HG03469 (cell line): ENCODE measurements around the gene ZNF346.
"Not testable (repeated sequence)": the region's sequence is repeated elsewhere in the genome, so short reads cannot be mapped to it uniquely, and the experiment has no call there.

Experiments used
- ATAC-seq: cut with Tn5 transposase; IDR thresholded peaks from one replicate; pipeline ENCODE4 v1.9.1; 2021; ENCODE audit warnings: mild to moderate bottlenecking, moderate library complexity, moderate number of reproducible peaks; ENCODE audit not compliant: unreplicated experiment

ZNF346 gene

DNA sequence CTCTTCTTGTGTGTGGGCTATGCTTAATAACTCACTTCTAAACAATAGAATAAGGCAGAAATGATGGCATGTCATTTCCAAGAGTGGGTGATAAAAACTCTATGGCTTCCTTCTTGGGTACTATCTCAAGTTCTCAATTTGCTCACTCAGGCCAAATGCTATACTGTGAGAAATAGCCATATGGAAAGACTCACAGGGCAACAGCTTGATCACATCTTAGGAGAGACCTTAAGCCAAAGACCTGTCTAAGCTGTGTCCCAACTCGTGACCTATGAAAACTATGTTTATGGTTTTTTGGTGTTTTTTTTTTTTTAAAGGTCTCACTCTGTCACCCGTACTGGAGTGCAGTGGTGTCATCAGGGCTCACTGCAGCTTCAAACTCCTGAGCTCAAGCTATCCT lies 13.8 kb upstream of the ZNF346 start:
- ATAC-seq, result no peak

DNA sequence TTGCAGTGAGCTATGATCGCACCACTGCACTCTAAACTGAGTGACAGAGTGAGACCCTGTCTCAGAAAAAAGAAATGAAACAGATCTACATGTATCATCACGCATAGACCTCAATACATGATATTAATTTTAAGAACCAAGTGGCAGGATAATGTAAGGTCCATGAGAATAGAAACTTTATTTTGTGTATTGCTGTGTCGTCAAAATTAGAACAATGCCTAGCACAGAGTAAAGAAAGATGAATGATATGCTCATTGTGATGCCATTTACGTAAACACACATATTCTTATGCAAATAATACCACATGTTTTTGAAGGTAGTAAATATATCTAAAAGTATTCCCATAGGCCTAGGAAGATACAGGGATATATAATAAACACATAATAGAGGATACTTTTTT lies 12.3 kb upstream of the ZNF346 start:
- no peak for ATAC-seq

DNA sequence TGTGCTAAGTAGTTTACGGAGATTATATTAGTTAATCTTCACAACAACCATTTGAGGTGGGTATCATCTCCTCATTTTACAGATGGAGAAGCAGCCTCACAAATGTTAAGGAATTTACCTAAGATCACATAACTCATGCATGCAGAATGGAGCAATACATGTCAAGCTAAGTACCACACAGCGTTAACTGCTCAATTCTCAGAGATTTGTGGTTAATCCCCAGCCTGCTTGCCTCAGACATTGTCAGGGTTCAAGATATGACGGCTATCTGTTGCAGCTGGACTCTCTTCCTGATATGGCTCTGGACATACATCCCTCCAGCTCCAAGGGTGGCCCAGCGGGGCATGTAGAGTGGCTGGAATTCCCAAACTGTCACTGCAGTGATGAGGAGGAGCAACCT lies 7.3 kb upstream of the ZNF346 start:
- no peak for ATAC-seq

DNA sequence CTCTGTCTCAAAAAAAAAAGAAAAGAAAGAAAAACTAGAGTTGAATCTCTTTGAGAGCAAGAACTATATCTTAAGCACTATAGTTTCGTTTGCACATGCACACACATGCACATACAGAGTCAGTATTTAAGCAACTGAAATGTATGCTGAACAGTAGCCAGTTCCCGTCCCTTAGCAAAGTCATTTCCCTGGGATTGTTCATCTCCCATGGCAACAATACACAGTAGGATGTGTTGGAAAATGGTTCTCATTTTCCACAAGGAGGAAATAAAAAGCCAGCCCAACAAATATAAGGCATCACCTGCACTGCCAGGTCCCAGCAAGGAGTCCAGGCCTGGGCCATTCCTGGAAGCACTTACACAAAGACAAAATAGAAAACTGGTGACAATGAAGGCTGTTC lies 4.2 kb upstream of the ZNF346 start:
- no peak for ATAC-seq

DNA sequence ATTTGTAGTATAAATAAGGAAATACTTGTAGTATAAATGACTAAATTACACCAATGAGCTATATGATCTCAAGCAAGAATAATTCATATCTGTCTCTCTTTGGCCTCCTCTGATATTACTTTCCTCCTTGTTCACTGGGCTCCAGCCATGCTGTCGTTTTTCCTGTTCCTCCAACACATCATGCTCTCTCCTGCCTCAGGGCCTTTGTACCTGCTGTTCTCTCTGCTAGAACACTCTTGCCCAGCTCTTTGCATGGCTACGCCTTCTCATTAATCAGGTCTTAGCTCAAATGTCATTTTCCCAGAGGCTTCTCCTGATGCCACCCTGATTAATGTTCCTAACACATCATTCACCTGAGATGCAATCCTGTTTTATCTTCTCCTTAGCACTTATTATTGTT lies 2.5 kb upstream of the ZNF346 start:
- ATAC-seq, result no peak

DNA sequence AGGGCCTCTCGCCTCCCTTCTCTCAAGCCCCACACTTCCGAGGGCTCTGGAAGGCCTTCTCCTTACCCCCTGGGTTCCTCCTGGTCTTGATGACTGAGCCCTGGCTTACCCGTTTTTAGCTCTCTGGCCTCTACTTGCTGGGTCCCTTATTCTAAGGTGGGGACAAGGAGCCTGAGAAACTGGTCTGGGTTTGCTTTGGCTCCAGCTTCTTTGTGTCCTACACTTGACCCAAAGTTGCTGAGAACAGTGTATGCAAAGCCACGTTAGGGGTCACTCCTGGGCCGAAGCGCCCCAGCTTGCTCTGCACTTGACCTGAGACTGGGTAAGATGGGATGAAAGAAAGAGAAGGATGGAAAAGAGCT lies 788 bp downstream of the ZNF346 start:
- ATAC-seq, result no peak

DNA sequence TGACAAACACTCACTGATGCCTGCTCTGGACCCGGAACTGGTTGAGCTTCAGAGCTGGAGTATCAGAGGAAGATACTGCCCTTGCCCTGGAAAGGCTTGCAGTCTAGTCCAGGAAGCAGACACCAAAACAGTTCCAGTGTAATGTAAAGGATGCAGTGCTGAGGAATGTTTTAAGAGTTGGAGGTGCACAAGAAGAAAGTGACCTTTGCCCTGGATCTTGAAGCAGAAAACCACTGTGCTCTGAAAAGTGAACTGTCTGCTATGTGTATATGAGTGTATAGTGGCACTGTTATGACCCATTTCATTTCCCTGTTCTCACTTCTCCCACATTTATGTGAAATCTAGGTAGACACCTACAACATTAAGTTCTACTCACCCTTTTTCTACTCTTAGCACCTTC lies 2.1 kb downstream of the ZNF346 start:
- no peak for ATAC-seq

DNA sequence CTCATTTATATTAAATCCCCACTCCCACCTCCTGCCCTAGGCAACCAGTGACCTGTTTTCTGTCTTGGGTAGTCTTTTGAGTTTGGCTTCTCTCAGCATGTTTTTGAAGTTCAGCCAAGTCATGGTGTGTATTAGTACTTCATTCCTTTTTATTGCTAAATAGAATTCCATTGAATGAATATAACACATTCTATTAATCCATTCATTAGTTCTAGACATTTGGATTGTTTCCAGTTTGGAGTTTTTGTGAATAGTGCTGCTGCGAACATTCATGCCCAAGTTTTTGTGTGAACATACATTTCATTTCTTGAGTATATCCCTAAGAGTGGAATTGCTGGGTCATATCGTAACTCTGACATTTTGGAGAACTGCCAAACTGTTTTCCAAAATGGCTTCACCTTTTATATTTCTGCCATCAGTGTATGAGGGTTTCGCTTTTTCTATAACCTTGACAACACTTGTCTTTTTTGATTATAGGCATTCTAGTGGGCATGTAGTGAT lies 2.7 kb downstream of the ZNF346 start:
- no peak for ATAC-seq

DNA sequence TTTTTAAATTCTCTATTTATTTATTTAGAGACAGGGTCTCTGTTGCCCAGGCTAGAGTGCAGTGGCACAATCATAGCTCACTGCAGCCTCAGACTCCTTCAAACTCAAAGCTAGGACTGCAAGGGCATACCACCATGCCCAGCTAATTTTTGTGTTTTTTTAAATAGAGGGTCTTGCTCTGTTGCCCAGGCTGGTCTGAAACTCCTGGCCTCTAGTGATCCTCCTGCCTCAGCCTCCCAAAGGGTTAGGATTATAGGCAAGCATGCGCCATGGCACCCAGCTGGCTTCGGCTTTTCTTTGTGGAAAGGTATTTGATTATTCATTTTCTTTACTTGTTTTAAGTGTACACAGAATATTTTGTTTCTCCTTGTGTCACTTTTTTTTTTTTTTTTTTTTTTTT lies 5.2 kb downstream of the ZNF346 start:
- no peak for ATAC-seq

DNA sequence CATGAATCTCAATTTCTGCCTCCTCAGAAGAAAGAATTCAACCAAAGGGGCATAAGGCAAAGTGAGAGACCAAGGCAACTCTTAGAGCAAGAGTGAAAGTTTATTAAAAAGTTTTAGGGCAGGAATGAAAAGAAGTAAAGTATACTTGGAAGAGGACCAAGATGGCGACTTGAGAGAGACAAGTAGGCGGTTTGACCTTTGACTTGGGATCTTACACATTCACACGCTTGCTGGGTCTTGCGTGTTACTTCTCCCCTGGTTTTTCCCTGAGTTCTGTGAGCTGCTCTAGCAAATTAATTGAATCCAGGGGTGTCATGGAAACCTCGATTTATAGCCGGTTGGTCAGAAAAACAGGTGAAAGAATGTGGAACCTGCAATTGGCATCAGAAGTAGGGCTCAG lies 7.0 kb downstream of the ZNF346 start:
- ATAC-seq, result no peak

DNA sequence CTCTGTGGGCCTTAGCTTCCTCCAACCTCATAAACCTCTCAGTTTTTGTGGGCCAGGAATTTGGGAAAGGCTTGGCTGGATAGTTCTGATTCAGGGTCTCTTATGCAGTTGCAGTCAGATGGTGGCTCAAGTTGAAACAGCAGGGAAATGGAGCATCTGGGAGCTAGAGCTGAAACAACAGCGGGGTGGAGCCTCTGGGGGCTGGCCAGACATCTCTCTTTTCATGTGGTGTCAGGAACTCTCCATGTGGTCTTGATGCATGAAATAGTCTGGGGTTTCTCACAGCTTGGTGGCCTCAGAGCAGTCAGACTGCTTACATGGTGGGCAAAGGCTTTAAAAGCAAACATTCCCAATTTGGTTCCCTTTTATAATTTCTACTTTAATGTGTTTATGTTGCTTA lies 13.5 kb downstream of the ZNF346 start:
- ATAC-seq, result no peak

DNA sequence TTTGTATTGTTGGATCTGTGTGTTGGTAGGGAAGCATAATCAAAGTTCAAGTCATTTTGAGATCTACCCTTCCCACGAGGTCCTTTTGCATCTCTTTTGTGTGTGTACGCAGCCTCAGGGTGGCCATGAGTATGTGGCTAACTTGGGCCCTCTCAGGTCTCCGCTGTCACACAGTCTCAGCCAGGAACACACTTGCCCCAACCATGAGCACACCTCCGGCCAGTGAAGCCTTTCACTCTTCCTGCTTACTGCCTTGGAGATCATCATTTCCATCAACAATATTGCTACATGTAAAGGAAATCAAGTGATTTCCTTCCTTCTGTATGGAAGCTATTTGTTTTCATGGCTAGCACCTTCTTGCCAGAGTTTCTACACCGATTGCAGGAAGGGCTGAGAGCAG lies 13.9 kb downstream of the ZNF346 start:
- ATAC-seq, result no peak

DNA sequence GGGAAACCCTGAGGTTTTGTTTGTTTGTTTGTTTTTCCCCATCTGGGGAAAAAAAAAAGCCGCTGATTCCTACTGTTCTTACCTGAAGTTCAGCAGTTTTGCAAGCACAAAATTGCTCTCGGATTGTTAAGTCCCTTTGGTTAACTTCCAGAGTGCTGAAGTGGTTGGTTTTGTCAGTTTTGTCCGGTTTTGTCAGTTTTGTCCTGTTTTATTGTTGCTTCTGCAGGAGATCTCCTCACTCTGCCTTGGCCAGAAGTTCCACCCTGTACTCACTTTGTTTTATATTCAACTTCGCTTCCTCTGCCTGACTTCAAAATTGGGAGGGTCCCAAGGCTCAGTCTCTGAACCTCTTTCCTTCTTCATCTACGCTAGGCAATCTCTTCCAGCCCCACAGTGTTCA lies 14.4 kb downstream of the ZNF346 start:
- ATAC-seq, result no peak

DNA sequence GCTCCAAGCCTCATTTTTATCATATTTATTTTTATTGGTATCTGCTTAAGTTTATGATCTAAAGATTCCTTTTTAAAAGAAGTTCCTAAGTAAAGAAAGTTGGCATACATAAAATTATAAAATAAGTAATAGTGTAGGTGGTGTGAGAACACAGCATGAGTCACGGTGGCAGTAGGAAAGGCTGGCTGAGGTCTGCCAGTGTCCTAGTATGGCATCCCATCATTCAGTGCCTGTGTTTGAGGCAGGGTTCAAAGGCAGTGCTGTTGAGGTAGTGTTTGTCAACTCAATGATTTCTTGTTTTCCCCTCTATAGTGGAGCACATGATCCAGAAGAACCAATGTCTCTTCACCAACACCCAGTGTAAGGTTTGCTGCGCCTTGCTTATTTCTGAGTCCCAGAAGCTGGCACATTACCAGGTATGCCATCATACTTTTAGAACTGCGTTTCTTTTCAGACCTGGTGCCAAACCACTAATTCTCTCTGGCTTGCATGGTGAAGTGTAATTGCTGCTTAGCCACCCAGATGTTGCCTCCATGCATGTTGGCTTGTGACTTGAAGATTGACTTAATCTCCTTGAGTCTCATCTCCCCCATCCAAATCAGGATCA lies 18.4 kb downstream of the ZNF346 start:
- no peak for ATAC-seq

DNA sequence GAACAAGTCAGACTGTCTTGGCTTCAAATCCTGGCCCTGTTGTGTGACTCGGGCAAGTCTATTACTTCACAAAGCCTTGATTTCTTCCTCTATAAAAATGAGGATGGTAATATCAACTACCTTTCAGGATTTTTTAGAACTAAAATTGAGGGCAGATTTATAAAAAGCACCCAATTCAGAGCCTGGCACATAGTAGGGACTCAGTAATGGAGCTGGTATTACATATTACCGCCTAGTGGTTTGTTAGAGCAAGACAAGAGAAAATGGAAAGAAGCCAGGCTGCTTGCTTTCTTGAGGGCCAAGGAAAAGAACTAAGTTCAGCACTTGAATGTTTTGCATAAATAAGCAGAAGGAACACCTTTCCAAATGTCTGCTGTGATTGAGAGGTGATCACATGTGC lies 19.4 kb downstream of the ZNF346 start:
- ATAC-seq, result no peak

DNA sequence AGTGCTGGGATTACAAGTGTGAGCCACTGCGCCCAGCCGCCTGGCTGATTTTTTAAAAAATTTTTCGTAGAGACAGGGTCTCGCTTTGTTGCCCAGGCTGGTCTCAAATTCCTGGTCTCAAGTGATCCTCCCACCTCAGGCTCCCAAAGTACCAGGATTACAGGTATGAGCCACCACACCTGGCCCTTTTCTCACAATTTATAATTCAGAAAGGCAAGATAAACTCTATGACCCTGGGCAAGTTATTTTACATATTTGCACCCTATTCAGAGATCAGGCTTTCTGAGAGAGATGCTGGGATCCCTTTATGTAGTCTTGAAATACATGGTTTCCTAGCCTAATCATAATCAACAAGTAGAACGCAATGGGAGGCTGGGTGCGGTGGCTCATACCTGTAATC lies 20.6 kb downstream of the ZNF346 start:
- ATAC-seq, result no peak

DNA sequence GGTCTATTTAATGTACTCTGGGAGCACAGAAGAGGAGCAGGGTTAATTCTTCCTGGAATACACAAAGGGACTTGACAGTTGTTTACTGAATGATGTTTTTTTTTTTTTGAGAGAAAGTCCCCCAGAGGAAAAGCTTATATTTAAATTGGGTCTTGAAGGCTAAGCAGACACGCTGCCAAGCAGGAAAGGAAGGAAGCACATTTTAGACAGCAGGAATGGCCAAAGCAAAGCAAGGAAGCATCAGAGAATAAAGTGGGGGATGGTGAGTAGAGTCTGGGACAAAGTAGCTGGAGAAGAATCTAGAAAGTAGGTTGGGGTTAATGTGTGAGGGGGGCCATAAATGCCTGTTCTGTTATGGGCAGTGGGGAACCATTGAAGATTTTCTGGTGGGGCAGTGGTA lies 21.5 kb downstream of the ZNF346 start:
- ATAC-seq, result no peak

DNA sequence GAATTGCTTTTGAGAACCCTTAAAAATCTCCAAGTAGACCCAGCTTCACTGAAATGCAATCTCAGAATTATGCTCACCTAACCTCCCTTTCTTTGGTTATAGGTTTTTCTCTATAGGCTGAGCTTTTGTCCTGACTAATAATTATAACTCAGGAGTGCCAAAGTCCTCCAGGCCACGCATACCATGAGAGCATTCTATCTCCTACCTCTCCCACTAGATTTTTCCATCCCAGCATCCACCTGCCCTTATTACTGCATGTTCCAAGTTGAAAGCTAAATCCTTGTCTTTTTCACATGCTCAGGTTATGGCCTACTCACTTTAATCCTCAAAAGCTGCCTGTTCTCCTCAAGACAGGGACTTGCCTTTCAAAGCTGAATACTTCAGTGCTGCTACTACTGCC lies 22.1 kb downstream of the ZNF346 start:
- ATAC-seq, result no peak

DNA sequence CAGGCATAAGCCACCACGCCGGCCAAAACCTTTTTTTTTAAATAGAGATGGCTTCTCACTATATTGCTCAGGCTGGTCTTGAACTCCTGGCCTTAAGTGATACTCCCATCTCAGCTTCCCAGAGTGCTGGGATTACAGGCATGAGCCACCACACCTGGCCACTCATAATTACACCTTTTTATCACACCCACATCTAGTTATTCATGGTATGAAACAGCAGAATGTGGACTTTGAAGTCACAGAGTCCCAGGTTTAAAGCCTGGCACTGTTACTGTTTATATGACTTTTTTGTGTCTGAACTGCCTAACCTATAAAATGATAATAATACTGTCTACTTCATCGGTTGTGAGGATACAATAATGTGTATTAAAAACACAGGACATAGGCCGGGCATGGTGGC lies 23.1 kb downstream of the ZNF346 start:
- no peak for ATAC-seq

DNA sequence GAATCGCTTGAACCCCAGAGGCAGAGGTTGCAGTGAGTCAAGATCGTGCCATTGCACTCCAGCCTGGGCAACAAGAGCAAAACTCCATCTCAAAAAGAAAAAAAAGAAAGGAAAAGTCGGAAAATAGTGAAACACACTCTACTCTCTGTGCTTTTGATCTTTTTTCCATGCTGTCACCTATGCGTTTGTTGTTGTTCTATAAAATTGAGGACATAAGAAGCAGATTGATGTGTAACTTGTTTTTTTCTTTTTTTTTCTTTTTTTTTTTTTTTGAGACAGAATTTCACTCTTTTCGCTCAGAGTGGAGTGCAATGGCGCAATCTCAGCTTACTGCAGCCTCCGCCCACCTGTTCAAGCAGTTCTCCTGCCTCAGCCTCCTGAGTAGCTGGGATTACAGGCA lies 26.0 kb downstream of the ZNF346 start:
- not testable (repeated sequence) for ATAC-seq

DNA sequence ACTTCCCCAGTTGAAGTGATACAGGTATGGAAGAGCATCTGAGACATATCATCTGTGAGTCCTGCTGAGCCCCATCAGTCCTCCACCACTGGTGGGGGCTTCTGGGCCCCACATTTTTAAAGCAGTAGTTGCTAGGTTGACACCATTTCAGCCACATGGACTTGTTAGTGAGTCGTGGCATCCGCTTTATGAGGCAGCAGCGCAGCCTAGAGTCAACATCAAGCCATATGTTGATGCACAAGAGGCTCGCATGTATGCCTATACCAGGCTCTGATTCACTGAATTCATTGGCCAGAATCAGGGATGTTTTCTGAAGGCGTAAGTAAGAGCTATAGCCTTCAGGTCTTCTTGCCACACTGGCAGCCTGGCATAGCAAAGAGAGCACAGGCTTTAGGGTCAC lies 26.8 kb downstream of the ZNF346 start:
- no peak for ATAC-seq

DNA sequence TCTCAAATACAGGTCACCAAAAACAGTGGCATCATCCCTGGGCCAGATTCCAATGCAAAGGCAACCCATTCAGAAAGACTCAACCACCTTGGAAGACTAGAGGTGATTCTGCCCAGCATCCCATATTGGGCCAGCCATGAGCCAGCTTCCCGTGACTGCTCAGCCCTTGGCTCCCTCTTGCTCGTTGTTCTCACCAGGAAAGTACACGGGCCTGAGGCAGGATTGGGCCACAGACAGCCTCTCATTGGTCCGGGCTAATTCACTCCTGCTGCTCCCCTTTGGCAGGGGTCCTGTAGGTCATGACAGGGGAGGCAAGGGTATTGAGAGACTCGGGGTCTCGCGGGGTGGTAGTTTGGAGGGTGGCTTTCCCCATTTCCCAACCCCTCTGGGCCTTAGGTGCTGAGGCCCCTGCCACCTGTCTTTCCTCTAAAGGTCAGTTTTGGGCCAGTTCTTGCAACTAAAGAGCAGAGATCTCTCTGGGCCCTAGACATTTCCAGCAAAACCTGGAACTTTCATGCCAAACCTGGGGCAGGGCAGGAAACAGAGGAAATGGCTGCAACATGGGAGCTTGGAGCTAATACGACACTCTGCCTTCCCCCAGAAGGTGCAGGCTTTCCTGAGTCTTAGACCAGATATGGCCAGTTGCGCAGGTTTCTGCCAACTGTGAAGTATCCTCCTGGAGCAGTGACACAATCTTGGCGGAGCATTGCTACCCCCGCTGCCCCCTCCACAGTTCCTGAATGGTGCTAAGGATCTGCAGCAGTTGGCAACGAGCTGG lies 42.2 kb downstream of the ZNF346 start:
- no peak for ATAC-seq

DNA sequence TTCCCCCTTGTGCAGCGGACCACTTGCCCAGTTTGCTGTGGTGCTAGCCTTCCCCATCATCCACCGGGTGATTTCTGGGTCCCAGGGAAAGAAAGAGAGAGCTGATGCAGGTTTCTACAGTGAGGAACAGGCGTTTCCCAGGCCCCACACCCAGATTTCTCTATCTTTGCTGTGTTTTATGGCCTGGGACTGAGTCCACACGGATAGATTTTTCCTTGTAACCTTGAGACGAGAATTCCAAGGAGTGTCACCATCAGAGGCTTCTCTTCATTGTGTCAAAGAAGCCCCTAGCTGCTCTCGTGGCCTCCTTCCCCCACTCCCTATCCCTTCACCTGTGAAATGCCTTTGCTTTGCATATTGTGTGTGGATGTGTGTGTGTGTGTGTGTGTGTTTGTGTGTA lies 43.0 kb downstream of the ZNF346 start:
- no peak for ATAC-seq
